SKM-1 treated with dmso at 0.1 percent for 144 hours (cell line): Measurements from ENCODE around the gene KIAA1210.
"Not testable (repeated sequence)": the region's sequence is repeated elsewhere in the genome, so short reads cannot be mapped to it uniquely, and the experiment has no call there.

Source experiments
- DNase-seq: peaks from one replicate; lab custom pipeline; 2025; ENCODE audit not compliant: unreplicated experiment; lab: John Stamatoyannopoulos, UW

KIAA1210 gene

DNA sequence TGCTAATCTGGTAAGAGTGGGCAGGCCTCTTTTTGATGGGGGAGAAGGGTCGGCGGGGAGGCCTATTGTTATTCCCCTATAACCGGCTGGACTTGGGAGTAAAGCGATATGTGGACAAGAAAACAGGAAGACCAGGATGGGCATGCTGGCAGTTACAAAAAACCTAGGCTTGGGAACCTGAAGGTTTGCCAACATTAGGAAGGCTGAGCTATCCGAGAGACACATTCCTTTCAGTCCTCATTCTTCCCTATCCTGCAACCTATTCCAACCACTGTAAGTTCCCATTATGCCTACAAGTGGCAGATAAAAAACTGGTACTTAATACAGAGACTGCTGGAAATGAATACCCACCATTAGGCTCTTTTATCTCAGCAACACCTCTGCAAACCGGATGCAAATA lies 87.2 kb downstream of the KIAA1210 start:
- no peak for DNase-seq

DNA sequence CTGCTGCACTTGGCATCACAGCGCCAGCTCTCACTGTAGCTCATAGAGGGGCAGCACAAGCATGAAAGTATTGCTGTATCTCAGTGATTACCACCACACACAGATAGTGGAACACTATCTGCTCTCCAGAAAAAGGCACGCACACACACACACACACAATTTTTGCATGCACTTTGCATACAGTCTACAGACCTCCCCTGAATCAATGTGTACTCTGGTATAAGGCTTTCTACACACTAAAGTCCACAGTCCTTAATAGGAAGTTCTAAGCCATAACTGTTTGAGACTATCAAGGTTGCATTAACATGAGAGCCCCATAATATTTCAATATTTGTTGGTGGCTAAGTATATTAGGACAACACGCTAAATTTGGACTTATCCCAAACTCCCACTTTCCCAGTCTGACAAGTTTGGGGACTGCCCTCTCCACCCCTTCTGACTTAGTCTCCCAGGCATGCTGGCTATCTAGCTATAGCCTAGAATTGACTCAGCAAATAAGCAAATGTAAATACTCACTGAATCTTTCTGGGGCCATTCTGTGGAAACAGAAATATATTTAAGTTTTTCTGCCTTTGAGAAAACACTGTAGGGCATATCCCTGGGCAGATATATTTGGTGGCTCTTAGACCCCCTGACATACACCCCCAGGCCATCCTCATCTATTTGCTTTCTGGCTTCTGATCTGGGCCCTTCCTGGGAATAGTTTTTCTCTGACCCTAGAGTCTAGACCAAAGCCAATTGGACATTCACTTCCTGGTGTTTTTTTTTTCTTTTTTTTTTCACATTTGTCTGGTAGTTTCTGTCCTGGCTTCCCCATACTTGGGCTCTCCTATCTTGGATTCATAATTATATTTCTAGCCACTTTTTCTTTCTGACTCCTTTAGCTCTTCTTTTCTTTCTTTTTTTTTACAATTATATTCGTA lies 91.2 kb downstream of the KIAA1210 start:
- no peak for DNase-seq

DNA sequence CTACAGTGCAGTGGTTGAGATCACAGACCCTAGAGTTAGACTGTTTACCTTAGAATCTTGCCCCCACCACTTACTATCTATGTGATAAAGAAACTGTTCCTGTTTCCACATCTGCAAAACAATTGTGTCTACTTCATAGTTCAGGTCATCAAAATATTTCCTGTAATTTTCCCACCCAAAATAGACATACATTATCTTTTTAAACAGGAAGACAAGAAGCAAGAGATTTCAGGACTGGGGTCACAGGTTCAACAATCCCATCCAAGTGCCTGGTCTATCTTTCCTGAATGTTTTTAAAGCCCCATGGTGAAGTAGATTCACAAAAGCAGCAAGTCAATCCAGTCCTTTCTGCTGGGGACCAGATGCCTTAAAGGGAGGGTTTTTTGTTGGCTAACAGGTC lies 96.6 kb downstream of the KIAA1210 start:
- DNase-seq: no peak

DNA sequence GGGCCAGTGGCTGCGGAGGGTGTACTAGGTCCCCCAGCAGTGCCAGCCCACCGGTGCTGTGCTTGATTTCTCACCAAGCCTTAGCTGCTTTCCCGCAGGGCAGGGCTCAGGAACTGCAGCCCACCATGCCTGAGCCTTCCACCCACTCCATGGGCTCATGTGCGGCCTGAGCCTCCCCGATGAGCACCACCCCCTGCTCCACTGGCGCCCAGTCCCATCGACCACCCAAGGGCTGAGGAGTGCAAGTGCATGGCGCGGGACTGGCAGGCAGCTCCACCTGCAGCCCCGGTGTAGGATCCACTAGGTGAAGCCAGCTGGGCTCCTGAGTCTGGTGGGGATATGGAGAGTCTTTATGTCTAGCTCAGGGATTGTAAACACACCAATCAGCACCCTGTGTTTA lies 98.0 kb downstream of the KIAA1210 start:
- not testable (repeated sequence) for DNase-seq

DNA sequence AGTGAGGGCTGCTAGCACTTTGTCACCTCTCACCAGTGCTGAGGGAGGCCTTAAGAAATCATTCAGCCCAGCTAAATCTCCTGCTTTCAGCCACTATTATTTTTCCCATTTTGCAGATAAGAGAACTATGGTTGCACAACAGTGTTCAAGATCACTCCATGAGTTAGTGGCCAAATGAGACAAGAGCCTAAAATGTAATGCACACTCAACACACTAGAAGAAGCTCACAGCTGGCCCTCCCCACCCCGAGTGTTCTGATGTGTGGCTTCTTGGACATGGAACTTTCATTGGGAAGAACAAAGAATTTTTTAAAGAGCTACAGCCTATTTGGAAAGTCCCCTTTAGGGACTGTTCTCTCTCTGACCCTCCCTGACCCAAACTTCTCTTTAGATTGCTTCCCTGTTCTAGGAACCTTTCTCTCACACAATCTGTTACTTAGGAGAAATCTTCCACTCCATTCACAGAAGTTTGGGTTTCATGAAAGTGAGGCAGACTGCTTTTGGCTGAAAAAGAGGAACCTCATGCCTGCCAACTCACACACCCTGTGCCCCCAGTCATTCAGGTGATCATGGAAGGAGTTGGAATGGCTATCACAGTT lies 98.8 kb downstream of the KIAA1210 start:
- DNase-seq: peak; percentile 27
